Liver (tissue), 3 donors: ENCODE measurements around the gene AATK.

Experiments
- CTCF ChIP-seq: fragments of 150-350 bp; IDR thresholded peaks from 2 replicates; pipeline ENCODE4 v1.5.1; 2017; ENCODE audit warnings: improper control_type of control experiment, low read depth, low read length; ENCODE audit not compliant: missing input control
- JUND ChIP-seq, 2 donors: IDR thresholded peaks; 2 replicates each; pipeline ENCODE4 v1.6.1; 2016; ENCODE audit warnings: antibody characterized with exemption in 2 of 2
- MAX ChIP-seq: IDR thresholded peaks from 2 replicates; pipeline ENCODE4 v1.6.1; 2016; ENCODE audit warnings: antibody characterized with exemption
- TF ChIP-seq, protein P1 (sequence below): IDR thresholded peaks from 2 replicates; pipeline ENCODE4 v1.6.1; 2016; ENCODE audit warnings: antibody characterized with exemption
- donor health status: healthy.
- donor health status: healthy.

DNA sequence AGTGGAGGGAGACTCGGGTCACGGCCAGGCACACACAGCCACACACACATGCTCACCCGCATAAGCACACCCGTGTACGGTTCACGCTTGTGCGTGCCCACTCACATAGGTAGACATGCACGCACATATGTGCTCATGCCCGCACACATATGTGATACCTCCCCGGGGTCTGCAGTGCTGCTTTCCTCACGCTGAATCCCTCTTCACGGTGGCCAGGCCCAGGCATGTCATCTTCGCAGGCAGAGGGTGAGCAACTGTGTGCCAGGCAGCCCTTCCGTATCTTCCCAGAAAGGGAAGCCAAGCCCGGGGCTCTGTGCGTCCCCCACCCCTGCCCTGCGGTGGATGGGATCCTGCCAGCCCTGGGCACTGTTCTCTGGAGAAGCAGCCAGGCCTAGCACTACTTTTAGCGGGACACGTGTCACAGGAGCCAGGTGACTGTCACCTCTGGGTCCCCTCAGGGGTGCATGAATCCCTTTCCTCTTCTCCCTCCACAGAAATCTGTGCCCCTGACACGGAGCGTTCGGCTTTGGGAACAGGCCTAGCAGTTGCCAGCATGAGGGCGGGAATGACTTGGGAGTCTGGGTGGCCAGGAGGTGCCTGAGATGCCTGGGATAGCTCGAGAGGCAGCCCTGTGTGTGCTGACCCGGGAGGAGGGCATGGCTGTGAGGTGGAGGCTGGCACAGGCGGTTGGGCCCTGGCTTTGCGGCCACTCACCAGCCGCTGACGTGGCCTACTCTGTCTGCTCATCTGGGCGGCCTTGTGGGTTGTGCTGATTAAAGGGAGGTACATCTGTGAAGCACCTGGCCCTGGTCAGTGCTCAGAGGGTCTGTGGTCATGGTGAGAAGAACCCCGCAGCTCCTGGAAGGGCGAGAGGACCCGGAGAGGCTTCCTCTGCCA is 83.6 kb downstream of the AATK start:
- no peak for TF ChIP-seq JUND (IDR thresholded peaks at IDR 0.05)
- no peak for TF ChIP-seq CTCF
- TF ChIP-seq, protein P1, sequence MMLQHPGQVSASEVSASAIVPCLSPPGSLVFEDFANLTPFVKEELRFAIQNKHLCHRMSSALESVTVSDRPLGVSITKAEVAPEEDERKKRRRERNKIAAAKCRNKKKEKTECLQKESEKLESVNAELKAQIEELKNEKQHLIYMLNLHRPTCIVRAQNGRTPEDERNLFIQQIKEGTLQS = no peak
- TF ChIP-seq MAX = no peak
